ENCODE measurements around the gene BAD. TPM values are rescaled to one million over a fixed set of nuclear protein-coding genes. Genes with fewer than 3 reads are reported as not detected.

The BAD gene
- total and polyA plus RNA-seq, 9 donors = 3.4 to 125 (median 63.6) TPM

GRCh38 chr11:64249563-64250414, 34.7 kb downstream of the BAD start:
- Histone ChIP-seq H3K4me3 (no peak overlapping the region), H3K9me3 (no peaks in the 10 kb centered on the region), H3K27me3 (no peaks in the 10 kb centered on the region), H3K36me3 (no peaks in the 10 kb centered on the region), H3K4me1 (ENCODE audit: insufficient read depth) (peaks cover 15% of the 10 kb centered on the region), H3K27ac (no peak overlapping the region)
- intact Hi-C loops (cut with DNase I) = loop anchor here in 1 of 4 donors (5.0 kb wide), 1 partner anchor 47 kb away; no protein-coding TSS in a partner anchor
- TF ChIP-seq EP300 (IDR thresholded peaks at IDR 0.05) (no peak), POLR2A (IDR thresholded peaks at IDR 0.05) (no peak)
- TF ChIP-seq, protein P1, sequence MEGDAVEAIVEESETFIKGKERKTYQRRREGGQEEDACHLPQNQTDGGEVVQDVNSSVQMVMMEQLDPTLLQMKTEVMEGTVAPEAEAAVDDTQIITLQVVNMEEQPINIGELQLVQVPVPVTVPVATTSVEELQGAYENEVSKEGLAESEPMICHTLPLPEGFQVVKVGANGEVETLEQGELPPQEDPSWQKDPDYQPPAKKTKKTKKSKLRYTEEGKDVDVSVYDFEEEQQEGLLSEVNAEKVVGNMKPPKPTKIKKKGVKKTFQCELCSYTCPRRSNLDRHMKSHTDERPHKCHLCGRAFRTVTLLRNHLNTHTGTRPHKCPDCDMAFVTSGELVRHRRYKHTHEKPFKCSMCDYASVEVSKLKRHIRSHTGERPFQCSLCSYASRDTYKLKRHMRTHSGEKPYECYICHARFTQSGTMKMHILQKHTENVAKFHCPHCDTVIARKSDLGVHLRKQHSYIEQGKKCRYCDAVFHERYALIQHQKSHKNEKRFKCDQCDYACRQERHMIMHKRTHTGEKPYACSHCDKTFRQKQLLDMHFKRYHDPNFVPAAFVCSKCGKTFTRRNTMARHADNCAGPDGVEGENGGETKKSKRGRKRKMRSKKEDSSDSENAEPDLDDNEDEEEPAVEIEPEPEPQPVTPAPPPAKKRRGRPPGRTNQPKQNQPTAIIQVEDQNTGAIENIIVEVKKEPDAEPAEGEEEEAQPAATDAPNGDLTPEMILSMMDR (IDR thresholded peaks at IDR 0.05) = no peak
- no peak for DNase-seq
- WGBS, 3 donors = 84 to 86% (median 85%) methylated on average over 8 of the region's 8 CpGs

DNA sequence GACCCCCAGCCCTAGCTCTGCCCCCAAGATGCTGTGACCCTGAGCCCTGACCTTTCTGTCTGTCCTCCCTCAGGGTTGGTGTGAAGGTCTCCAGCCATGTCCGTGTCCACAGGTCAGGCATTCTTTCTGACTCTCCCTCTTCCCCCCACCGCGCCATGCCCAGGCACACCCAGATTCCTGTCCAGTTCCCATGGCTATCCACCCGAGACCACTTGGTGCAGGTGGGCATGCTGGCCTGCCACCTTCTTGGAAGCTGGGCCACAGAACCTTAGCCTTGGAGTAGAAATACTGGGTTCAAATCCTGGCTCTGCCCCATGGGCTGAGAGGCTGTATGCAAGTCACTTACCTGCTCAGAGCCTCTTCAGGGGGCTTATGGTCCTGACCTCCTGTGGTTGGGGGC, 35.4 kb downstream of the BAD start:
- Histone ChIP-seq H3K36me3 (no peaks in the 10 kb centered on the region), H3K4me3 (no peak overlapping the region), H3K9me3 (no peaks in the 10 kb centered on the region), H3K27me3 (no peaks in the 10 kb centered on the region), H3K4me1 (ENCODE audit: insufficient read depth) (peaks cover 15% of the 10 kb centered on the region), H3K27ac (no peak overlapping the region)
- 92 to 95% (median 94%) methylated on average over 4 of the region's 4 CpGs for WGBS, 3 donors
- no peak for TF ChIP-seq POLR2A (IDR thresholded peaks at IDR 0.05)
- no peak for TF ChIP-seq EP300 (IDR thresholded peaks at IDR 0.05)
- TF ChIP-seq, protein P1 (IDR thresholded peaks at IDR 0.05) = no peak
- intact Hi-C loops (cut with DNase I) = no loop called here
- no peak for DNase-seq

DNA sequence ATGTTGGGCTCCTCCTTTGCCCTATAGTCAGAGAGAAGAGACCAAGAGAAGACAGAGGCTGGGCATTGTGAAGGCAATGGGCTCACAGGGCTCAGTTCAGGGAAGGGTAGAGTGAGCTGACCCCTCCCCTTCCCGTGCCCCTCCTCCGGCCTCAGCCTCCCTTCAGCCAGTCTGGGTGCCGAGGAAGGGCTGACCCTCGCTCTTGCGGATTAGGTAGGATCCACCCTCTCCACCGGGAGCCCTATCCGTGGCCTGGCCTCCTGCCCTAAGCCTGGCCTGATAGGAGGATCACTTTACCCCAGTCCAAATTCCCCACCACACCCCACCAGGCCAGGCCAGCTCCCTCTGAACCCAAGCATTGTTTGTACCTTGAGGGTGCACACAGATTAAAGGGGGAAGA, 35.9 kb downstream of the BAD start:
- H3K36me3 ChIP-seq = no peaks in the 10 kb centered on the region
- H3K9me3 ChIP-seq = no peaks in the 10 kb centered on the region
- H3K4me1 ChIP-seq (ENCODE audit: insufficient read depth) = peaks cover 15% of the 10 kb centered on the region
- intact Hi-C loops (cut with DNase I) = no loop called here
- TF ChIP-seq, protein P1 (IDR thresholded peaks at IDR 0.05) = no peak
- TF ChIP-seq EP300 (IDR thresholded peaks at IDR 0.05) = no peak
- no peak for TF ChIP-seq POLR2A (IDR thresholded peaks at IDR 0.05)
- no peak for DNase-seq
- no peak overlapping the region for H3K27ac ChIP-seq
- no peak overlapping the region for H3K4me3 ChIP-seq
- H3K27me3 ChIP-seq = no peaks in the 10 kb centered on the region
- 74 to 91% (median 83%) methylated on average over 5 to 7 of the region's 7 CpGs for WGBS, 3 donors

- H3K4me3 ChIP-seq = peak overlapping the region; percentile 64
- 34 to 35% (median 34%) methylated on average over 31 of the region's 31 CpGs for WGBS, 3 donors
These were observed 36.5 kb downstream of the BAD start for GRCh38 chr11:64247729-64248531.

More at GRCh38 chr11:64247729-64248531, 36.5 kb downstream of the BAD start:
- H3K4me1 ChIP-seq (ENCODE audit: insufficient read depth) = peaks cover 15% of the 10 kb centered on the region
- no peaks in the 10 kb centered on the region for H3K9me3 ChIP-seq
- no peaks in the 10 kb centered on the region for H3K36me3 ChIP-seq
- TF ChIP-seq POLR2A (IDR thresholded peaks at IDR 0.05) (no peak), EP300 (IDR thresholded peaks at IDR 0.05) (no peak)
- TF ChIP-seq, protein P1 (IDR thresholded peaks at IDR 0.05) = no peak
- peak in 2 of 5 donors; percentile 53 to 71 for DNase-seq
- peak overlapping the region; percentile 16 to 69 for H3K27ac ChIP-seq
- intact Hi-C loops (cut with DNase I) = no loop called here
- H3K27me3 ChIP-seq = no peaks in the 10 kb centered on the region

Measured in ovary (tissue), 9 donors.